GM23338 (cell line): ENCODE results near the gene CXCR3. TPM values are rescaled to one million over a fixed set of nuclear protein-coding genes. Genes with fewer than 3 reads are reported as not detected.

ENCODE experiments used
- ATAC-seq: fragments of 200-7000 bp; cut with Tn5 transposase; 3 replicates; pipeline ENCODE4 v1.9.1; 2020
- DNase-seq: peaks from one replicate; pipeline ENCODE4 v3.0.0-alpha.2; 2015; ENCODE audit warnings: low spot score
- H2AFZ ChIP-seq: fragments of 200-600 bp; sonication (generic); 2 replicates; pipeline ENCODE4 v1.8.0; 2016; ENCODE audit warnings: antibody characterized with exemption, mild to moderate bottlenecking, moderate library complexity
- H3F3A ChIP-seq: fragments of 200-600 bp; sonication (generic); replicated peaks from 2 replicates; pipeline ENCODE4 v1.8.0; 2017; ENCODE audit warnings: antibody characterized with exemption, mixed run types, low read depth
- H3K27ac ChIP-seq: fragments of 200-600 bp; sonication (generic); 2 replicates; pipeline ENCODE4 v1.6.1; 2016; ENCODE audit warnings: low read depth
- H3K27me3 ChIP-seq: fragments of 200-600 bp; sonication (generic); 2 replicates; pipeline ENCODE4 v1.8.0; 2016; ENCODE audit warnings: mild to moderate bottlenecking, mixed run types, moderate library complexity; ENCODE audit not compliant: insufficient read depth
- H3K36me3 ChIP-seq: fragments of 200-600 bp; sonication (generic); 2 replicates; pipeline ENCODE4 v1.8.0; 2016; ENCODE audit warnings: mild to moderate bottlenecking; ENCODE audit not compliant: insufficient read depth
- H3K4me1 ChIP-seq: fragments of 200-600 bp; sonication (generic); 2 replicates; pipeline ENCODE4 v1.8.0; 2016; ENCODE audit warnings: mild to moderate bottlenecking, moderate library complexity; ENCODE audit not compliant: insufficient read depth
- H3K4me2 ChIP-seq: fragments of 200-600 bp; sonication (generic); 2 replicates; pipeline ENCODE4 v1.7.1; 2017; ENCODE audit warnings: mixed run types
- H3K4me3 ChIP-seq: fragments of 200-600 bp; sonication (generic); 2 replicates; pipeline ENCODE4 v1.6.1; 2016; ENCODE audit warnings: mixed run types
- H3K79me2 ChIP-seq: fragments of 200-600 bp; sonication (generic); replicated peaks from 2 replicates; pipeline ENCODE4 v1.8.0; 2017; ENCODE audit warnings: mild to moderate bottlenecking; ENCODE audit not compliant: insufficient read depth
- H3K9me2 ChIP-seq: fragments of 200-600 bp; sonication (generic); 2 replicates; pipeline ENCODE4 v1.8.0; 2017; ENCODE audit not compliant: insufficient read depth
- H4K20me1 ChIP-seq: fragments of 200-600 bp; sonication (generic); replicated peaks from 2 replicates; pipeline ENCODE4 v1.8.0; 2017; ENCODE audit warnings: mild to moderate bottlenecking; ENCODE audit not compliant: insufficient read depth
- H3K27ac Mint-ChIP-seq: 2 replicates; pipeline ENCODE4 v1.8.0; 2020; ENCODE audit warnings: inconsistent platforms, mild to moderate bottlenecking, moderate library complexity, mixed read lengths
- H3K27me3 Mint-ChIP-seq: 3 replicates; pipeline ENCODE4 v1.8.0; 2022; ENCODE audit warnings: low read depth, mild to moderate bottlenecking, moderate library complexity, mixed read lengths, inconsistent platforms; ENCODE audit not compliant: insufficient read depth, poor library complexity
- H3K36me3 Mint-ChIP-seq: 3 replicates; pipeline ENCODE4 v1.8.0; 2021; ENCODE audit warnings: low read depth, mild to moderate bottlenecking, inconsistent platforms, moderate library complexity, mixed read lengths
- H3K4me1 Mint-ChIP-seq: 3 replicates; pipeline ENCODE4 v1.8.0; 2020; ENCODE audit warnings: mild to moderate bottlenecking, inconsistent platforms, mixed read lengths
- H3K4me3 Mint-ChIP-seq: 3 replicates; pipeline ENCODE4 v1.8.0; 2021; ENCODE audit warnings: moderate library complexity, mild to moderate bottlenecking, inconsistent platforms, mixed read lengths
- H3K9me3 Mint-ChIP-seq: 3 replicates; pipeline ENCODE4 v1.8.0; 2020; ENCODE audit warnings: moderate library complexity, mild to moderate bottlenecking, inconsistent platforms, mixed read lengths
- CREB1 ChIP-seq: fragments of 250-450 bp; sonication (Bioruptor Pico); IDR thresholded peaks from 2 replicates; pipeline ENCODE4 v1.5.0; 2020; ENCODE audit warnings: low read depth, mild to moderate bottlenecking, moderate library complexity
- CTCF ChIP-seq, 2 experiments: fragments of 200-600 bp in 1 of 2; sonication (generic) in 1 of 2; conservative IDR thresholded peaks; 2 replicates each; pipeline versions ENCODE4 v1.5.1 to v1.6.1; 2016 to 2017; ENCODE audit warnings: antibody characterized with exemption in 2 of 2, low read depth in 2 of 2, mild to moderate bottlenecking in 2 of 2, moderate library complexity in 1 of 2
- ETS1 ChIP-seq: IDR thresholded peaks from 2 replicates; pipeline ENCODE4 v1.6.1; 2016; ENCODE audit warnings: antibody characterized with exemption
- EZH2 ChIP-seq: fragments of 200-600 bp; sonication (generic); IDR thresholded peaks from one replicate; pipeline ENCODE4 v1.8.0; 2017; ENCODE audit warnings: antibody characterized with exemption, mild to moderate bottlenecking, low read depth; ENCODE audit not compliant: unreplicated experiment
- EZH2phosphoT487 ChIP-seq: fragments of 200-600 bp; sonication (generic); IDR thresholded peaks from one replicate; pipeline ENCODE4 v1.8.1; 2018; ENCODE audit warnings: antibody characterized with exemption; ENCODE audit not compliant: unreplicated experiment
- JUNB ChIP-seq: IDR thresholded peaks from one replicate; pipeline ENCODE4 v1.6.1; 2016; ENCODE audit warnings: antibody characterized with exemption; ENCODE audit not compliant: unreplicated experiment
- NANOG ChIP-seq: IDR thresholded peaks from 2 replicates; pipeline ENCODE4 v1.6.1; 2016; ENCODE audit warnings: antibody characterized with exemption, borderline replicate concordance
- POLR2AphosphoS5 ChIP-seq: IDR thresholded peaks from 2 replicates; pipeline ENCODE4 v1.6.1; 2016; ENCODE audit warnings: antibody characterized with exemption, low read depth
- STAT1 ChIP-seq: IDR thresholded peaks from one replicate; pipeline ENCODE4 v1.6.1; 2016; ENCODE audit warnings: antibody characterized with exemption; ENCODE audit not compliant: unreplicated experiment
- ZNF114 ChIP-seq: fragments of 250-450 bp; sonication (Bioruptor Pico); IDR thresholded peaks from 2 replicates; pipeline ENCODE4 v1.5.0; 2020; ENCODE audit warnings: mild to moderate bottlenecking, moderate library complexity
- ZNF462 ChIP-seq: fragments of 250-450 bp; sonication (Bioruptor Pico); IDR thresholded peaks from 2 replicates; pipeline ENCODE4 v1.5.0; 2020; ENCODE audit warnings: mild to moderate bottlenecking, moderate library complexity
- polyA plus RNA-seq: library from polyadenylated mRNA; unstranded; fragments of >200 nt; fragmentation: Nextera tagmentation; extraction: Ambion mirVana; gene quantifications from 2 replicates; pipeline ENCODE4 v1.2.1, GENCODE V29; 2016
- total RNA-seq: library from RNA; depleted of rRNA; stranded (reverse); fragments of >200 nt; shearing (Covaris generic); gene quantifications from 2 replicates; pipeline ENCODE4 v1.2.3, GENCODE V29; 2014

The CXCR3 gene
- total and polyA plus RNA-seq, 2 experiments from 2014 or later = not detected

GRCh38 chrX:71622576-71623450 lies 4.5 kb upstream of the CXCR3 start:
- H3K27me3 ChIP-seq = no peaks in the 10 kb centered on the region
- no peaks in the 10 kb centered on the region for H3K4me1 ChIP-seq
- no peaks in the 10 kb centered on the region for H3F3A ChIP-seq
- no peaks in the 10 kb centered on the region for H4K20me1 ChIP-seq
- TF ChIP-seq EZH2phosphoT487 (no peak), ETS1 (no peak)
- Mint-ChIP-seq H3K27ac (no peak overlapping the region), H3K27me3 (no peaks in the 10 kb centered on the region), H3K4me1 (peaks cover 3% of the 10 kb centered on the region; the same call in 1 of the 3 replicates), H3K36me3 (no peaks in the 10 kb centered on the region; the same call in 1 of the 3 replicates), H3K9me3 (no peaks in the 10 kb centered on the region; the same call in 2 of the 3 replicates), H3K4me3 (no peak overlapping the region)
- no peaks in the 10 kb centered on the region for H3K9me2 ChIP-seq
- H3K27ac ChIP-seq = no peak overlapping the region
- H3K4me2 ChIP-seq = no peak overlapping the region
- ATAC-seq (peak; percentile 88), DNase-seq (peak; percentile 39)
- no peak overlapping the region for H2AFZ ChIP-seq
- no peaks in the 10 kb centered on the region for H3K79me2 ChIP-seq
- no peaks in the 10 kb centered on the region for H3K36me3 ChIP-seq
- no peak overlapping the region for H3K4me3 ChIP-seq

GRCh38 chrX:71622032-71622575 lies 3.8 kb upstream of the CXCR3 start:
- Histone ChIP-seq H3K36me3 (no peaks in the 10 kb centered on the region), H3K4me2 (no peak overlapping the region), H3K4me1 (no peaks in the 10 kb centered on the region), H3K27me3 (no peaks in the 10 kb centered on the region), H3F3A (no peaks in the 10 kb centered on the region), H3K27ac (no peak overlapping the region), H3K79me2 (no peaks in the 10 kb centered on the region), H3K4me3 (no peak overlapping the region), H4K20me1 (no peaks in the 10 kb centered on the region), H2AFZ (no peak overlapping the region), H3K9me2 (no peaks in the 10 kb centered on the region)
- DNase-seq (no peak), ATAC-seq (no peak)
- H3K4me1 Mint-ChIP-seq = peaks cover 3% of the 10 kb centered on the region; the same call in 1 of the 3 replicates
- H3K27ac Mint-ChIP-seq = no peak overlapping the region
- no peaks in the 10 kb centered on the region; the same call in 1 of the 3 replicates for H3K36me3 Mint-ChIP-seq
- no peaks in the 10 kb centered on the region for H3K27me3 Mint-ChIP-seq
- no peak overlapping the region for H3K4me3 Mint-ChIP-seq
- H3K9me3 Mint-ChIP-seq = no peaks in the 10 kb centered on the region; the same call in 2 of the 3 replicates
- no peak for TF ChIP-seq ZNF114
- no peak for TF ChIP-seq ZNF462
- TF ChIP-seq STAT1 = no peak
- TF ChIP-seq NANOG = no peak
- TF ChIP-seq CREB1 (CRISPR knock-in tag) = no peak
- no peak for TF ChIP-seq JUNB
- TF ChIP-seq CTCF (conservative IDR thresholded peaks at IDR 0.05; ENCODE audit: low read depth in 2 of 2) = no peak
- no peak for TF ChIP-seq EZH2
- no peak for TF ChIP-seq POLR2AphosphoS5
